IMR-90 (cell line): Measurements from ENCODE around the gene RBM45. TPM values are rescaled to one million over a fixed set of nuclear protein-coding genes. Genes with fewer than 3 reads are reported as not detected.

Source experiments
- ATAC-seq: fragments of 200-7000 bp; cut with Tn5 transposase; 2 replicates; pipeline ENCODE4 v1.9.1; 2020; ENCODE audit warnings: low read depth, mild to moderate bottlenecking, moderate library complexity
- BruUV-seq: library from RNA; stranded (reverse); fragments of 400-500 nt; replicated peaks from 2 replicates; lab custom pipeline; 2021; lab: Mats Ljungman, UMichigan
- CTCF ChIA-PET: fragments of 300-600 bp; formaldehyde crosslinking; extraction: SDS; loops from one replicate; lab custom pipeline; 2021; ENCODE audit warnings: antibody characterized with exemption; lab: Yijun Ruan, JAX
- POLR2A ChIA-PET: fragments of 300-600 bp; sonication (Branson Sonifier 250); formaldehyde crosslinking; loops from one replicate; lab custom pipeline; 2022; ENCODE audit warnings: antibody characterized with exemption; ENCODE audit not compliant: unreplicated experiment; lab: Charles Lee
- DNase-seq: peaks from one replicate; pipeline ENCODE4 v3.0.0; 2013
- H2AFZ ChIP-seq: replicated peaks from 2 replicates; pipeline ENCODE3; 2013; ENCODE audit warnings: low read length, mild to moderate bottlenecking; ENCODE audit not compliant: poor library complexity
- H2AK5ac ChIP-seq: 2 replicates; pipeline ENCODE4 v1.6.1; 2013; ENCODE audit warnings: low read depth, low read length, inconsistent platforms
- H2AK9ac ChIP-seq: replicated peaks from 2 replicates; pipeline ENCODE3; 2013; ENCODE audit warnings: mild to moderate bottlenecking, low read depth, low read length, moderate library complexity; ENCODE audit not compliant: poor library complexity
- H2BK120ac ChIP-seq: 2 replicates; pipeline ENCODE4 v1.6.1; 2013; ENCODE audit warnings: low read depth, low read length, inconsistent platforms
- H2BK15ac ChIP-seq: 3 replicates; pipeline ENCODE4 v1.6.1; 2013; ENCODE audit warnings: low read depth, low read length, inconsistent platforms
- H2BK20ac ChIP-seq: 2 replicates; pipeline ENCODE4 v1.6.1; 2013; ENCODE audit warnings: low read depth, mild to moderate bottlenecking, inconsistent platforms, low read length, moderate library complexity
- H2BK5ac ChIP-seq: 2 replicates; pipeline ENCODE4 v1.6.1; 2013; ENCODE audit warnings: mild to moderate bottlenecking, low read depth, low read length, inconsistent platforms; ENCODE audit not compliant: poor library complexity, severe bottlenecking
- H3K14ac ChIP-seq: replicated peaks from 2 replicates; pipeline ENCODE4 v1.6.1; 2013; ENCODE audit warnings: low read depth, low read length, inconsistent platforms
- H3K18ac ChIP-seq: 2 replicates; pipeline ENCODE4 v1.6.1; 2013; ENCODE audit warnings: low read depth, low read length, control low read depth
- H3K23ac ChIP-seq: 2 replicates; pipeline ENCODE4 v1.6.1; 2013; ENCODE audit warnings: low read depth, low read length, inconsistent platforms
- H3K27ac ChIP-seq: 2 replicates; pipeline ENCODE4 v1.5.1; 2013; ENCODE audit warnings: mild to moderate bottlenecking, control low read depth, low read length; ENCODE audit not compliant: insufficient read depth
- H3K27me3 ChIP-seq: 2 replicates; pipeline ENCODE4 v1.6.1; 2013; ENCODE audit warnings: low read length; ENCODE audit not compliant: control insufficient read depth, insufficient read depth
- H3K36me3 ChIP-seq: 2 replicates; pipeline ENCODE4 v1.6.1; 2013; ENCODE audit warnings: low read length, mixed read lengths; ENCODE audit not compliant: control insufficient read depth, insufficient read depth
- H3K4ac ChIP-seq: 2 replicates; pipeline ENCODE4 v1.6.1; 2013; ENCODE audit warnings: low read depth, low read length, inconsistent platforms
- H3K4me1 ChIP-seq: 2 replicates; pipeline ENCODE4 v1.6.1; 2013; ENCODE audit warnings: low read length, mixed read lengths; ENCODE audit not compliant: control insufficient read depth, insufficient read depth
- H3K4me2 ChIP-seq: 2 replicates; pipeline ENCODE4 v1.6.1; 2013; ENCODE audit warnings: low read depth, mild to moderate bottlenecking, control low read depth, low read length, moderate library complexity
- H3K4me3 ChIP-seq: 2 replicates; pipeline ENCODE4 v1.5.1; 2013; ENCODE audit warnings: low read depth, mild to moderate bottlenecking, control low read depth, low read length, moderate library complexity; ENCODE audit not compliant: insufficient read depth
- H3K56ac ChIP-seq: 2 replicates; pipeline ENCODE4 v1.6.1; 2013; ENCODE audit warnings: low read length, inconsistent platforms; ENCODE audit not compliant: insufficient read depth; ENCODE audit errors: extremely low read depth
- H3K79me1 ChIP-seq, 2 experiments: 2 replicates each; pipeline ENCODE4 v1.6.1; 2013; ENCODE audit warnings: low read length in 2 of 2, inconsistent platforms in 1 of 2, low read depth in 1 of 2
- H3K9ac ChIP-seq: 2 replicates; pipeline ENCODE4 v1.6.1; 2013; ENCODE audit warnings: low read depth, low read length, control low read depth
- H3K9me1 ChIP-seq: 2 replicates; pipeline ENCODE4 v1.6.1; 2013; ENCODE audit warnings: low read length, inconsistent platforms; ENCODE audit not compliant: insufficient read depth
- H3K9me3 ChIP-seq: 2 replicates; pipeline ENCODE4 v1.6.1; 2013; ENCODE audit warnings: low read length; ENCODE audit not compliant: control insufficient read depth, insufficient read depth
- H4K20me1 ChIP-seq: 2 replicates; pipeline ENCODE4 v1.6.1; 2013; ENCODE audit warnings: low read length, inconsistent platforms; ENCODE audit not compliant: insufficient read depth
- H4K5ac ChIP-seq: 2 replicates; pipeline ENCODE4 v1.6.1; 2013; ENCODE audit warnings: mild to moderate bottlenecking, low read depth, low read length, control low read depth
- H4K8ac ChIP-seq, 2 experiments: 2 replicates each; pipeline ENCODE4 v1.6.1; 2013; ENCODE audit warnings: low read depth in 2 of 2, low read length in 2 of 2, control low read depth in 1 of 2, inconsistent platforms in 1 of 2
- H4K91ac ChIP-seq: 2 replicates; pipeline ENCODE4 v1.6.1; 2013; ENCODE audit warnings: low read depth, low read length, inconsistent platforms; ENCODE audit not compliant: insufficient read depth
- BHLHE40 ChIP-seq: fragments of 150-350 bp; IDR thresholded peaks from 2 replicates; pipeline ENCODE4 v1.6.1; 2016; ENCODE audit warnings: mild to moderate bottlenecking, low read depth, low read length
- CEBPB ChIP-seq: IDR thresholded peaks from 2 replicates; pipeline ENCODE4 v1.6.1; 2012; ENCODE audit warnings: low read depth, low read length, improper control_type of control experiment
- CHD1 ChIP-seq: IDR thresholded peaks from 2 replicates; pipeline ENCODE4 v1.6.1; 2012; ENCODE audit warnings: low read depth, low read length, improper control_type of control experiment
- FOS ChIP-seq: fragments of 150-350 bp; IDR thresholded peaks from 2 replicates; pipeline ENCODE4 v1.6.1; 2016; ENCODE audit warnings: low read depth, low read length
- MAFK ChIP-seq: IDR thresholded peaks from 2 replicates; pipeline ENCODE4 v1.6.1; 2012; ENCODE audit warnings: low read depth, low read length, improper control_type of control experiment
- MAZ ChIP-seq: IDR thresholded peaks from 2 replicates; pipeline ENCODE4 v1.6.1; 2012; ENCODE audit warnings: low read depth, mild to moderate bottlenecking, low read length, improper control_type of control experiment, moderate library complexity, borderline replicate concordance
- MXI1 ChIP-seq: IDR thresholded peaks from 2 replicates; pipeline ENCODE4 v1.6.1; 2012; ENCODE audit warnings: low read depth, mild to moderate bottlenecking, low read length, moderate library complexity, borderline replicate concordance
- NFE2L2 ChIP-seq: fragments of 150-350 bp; IDR thresholded peaks from 2 replicates; pipeline ENCODE4 v1.6.1; 2016; ENCODE audit warnings: low read depth, mild to moderate bottlenecking, low read length
- POLR2A ChIP-seq: IDR thresholded peaks from 2 replicates; pipeline ENCODE4 v1.6.1; 2012; ENCODE audit warnings: mild to moderate bottlenecking, low read depth, low read length
- RAD21 ChIP-seq: IDR thresholded peaks from 2 replicates; pipeline ENCODE4 v1.6.1; 2012; ENCODE audit warnings: low read length, improper control_type of control experiment
- RCOR1 ChIP-seq: IDR thresholded peaks from 2 replicates; pipeline ENCODE4 v1.6.1; 2012; ENCODE audit warnings: mild to moderate bottlenecking, low read length, improper control_type of control experiment; ENCODE audit not compliant: insufficient replicate concordance
- RFX5 ChIP-seq: IDR thresholded peaks from 2 replicates; pipeline ENCODE4 v1.8.0; 2012; ENCODE audit warnings: low read depth, mild to moderate bottlenecking, low read length, moderate library complexity
- SMC3 ChIP-seq: fragments of 150-350 bp; IDR thresholded peaks from 2 replicates; pipeline ENCODE4 v1.6.1; 2016; ENCODE audit warnings: low read depth, mild to moderate bottlenecking, antibody characterized with exemption, low read length, moderate library complexity
- WGBS, 2 experiments: methylation state at CpG; one replicate each; pipeline versions ENCODE4 v1.1.5 to v1.1.7; 2013; ENCODE audit warnings: missing lambda C conversion rate in 2 of 2; ENCODE audit not compliant: insufficient read length in 1 of 2; ENCODE audit errors: extremely low coverage in 2 of 2; 5-methylcytosine and 5-hydroxymethylcytosine counted together
- dilution Hi-C: fragments of 300-500 bp; cut with HindIII; formaldehyde crosslinking; loops from one replicate; pipeline ENCODE4 v1.14.3; 2018; ENCODE audit warnings: low sequenced_read_pairs; ENCODE audit not compliant: unreplicated experiment
- in situ Hi-C: fragments of 300-500 bp; cut with MboI; formaldehyde crosslinking; loops from 3 replicates; pipeline ENCODE4 v1.14.3; 2019; ENCODE audit warnings: low sequenced_read_pairs, inconsistent platforms, mixed read lengths
- intact Hi-C: fragments of 100-400 bp; cut with micrococcal nuclease; formaldehyde crosslinking; loops from 2 replicates; pipeline ENCODE4 v1.10.0; 2022
- polyA plus RNA-seq, 3 experiments: library from polyadenylated mRNA; depleted of rRNA; stranded (reverse); fragments of >200 nt; gene quantifications; 2 replicates each; pipeline ENCODE4 v1.2.3, GENCODE V29; 2012; ENCODE audit warnings: low replicate concordance in 1 of 3
- total RNA-seq: library from RNA; depleted of rRNA; stranded (reverse); fragments of >200 nt; gene quantifications from 2 replicates; pipeline ENCODE4 v1.2.3, GENCODE V29; 2012
- TF ChIP-seq, protein P1 (sequence below): fragments of 150-350 bp; IDR thresholded peaks from 2 replicates; pipeline ENCODE4 v1.6.1; 2016; ENCODE audit warnings: low read depth, mild to moderate bottlenecking, low read length, moderate library complexity, borderline replicate concordance
- TF ChIP-seq, protein P2 (sequence below): conservative IDR thresholded peaks from 2 replicates; pipeline ENCODE4 v1.5.1; 2012; ENCODE audit warnings: mild to moderate bottlenecking, low read depth, low read length, improper control_type of control experiment
- TF ChIP-seq, protein P3 (sequence below): fragments of 150-350 bp; IDR thresholded peaks from 2 replicates; pipeline ENCODE4 v1.6.1; 2017; ENCODE audit warnings: mild to moderate bottlenecking, antibody characterized with exemption, low read length, low read depth

Gene RBM45
- total and polyA plus RNA-seq, 2 of the 4 experiments (the other 2 are of a cell fraction): 10.3 to 17.9 TPM

DNA sequence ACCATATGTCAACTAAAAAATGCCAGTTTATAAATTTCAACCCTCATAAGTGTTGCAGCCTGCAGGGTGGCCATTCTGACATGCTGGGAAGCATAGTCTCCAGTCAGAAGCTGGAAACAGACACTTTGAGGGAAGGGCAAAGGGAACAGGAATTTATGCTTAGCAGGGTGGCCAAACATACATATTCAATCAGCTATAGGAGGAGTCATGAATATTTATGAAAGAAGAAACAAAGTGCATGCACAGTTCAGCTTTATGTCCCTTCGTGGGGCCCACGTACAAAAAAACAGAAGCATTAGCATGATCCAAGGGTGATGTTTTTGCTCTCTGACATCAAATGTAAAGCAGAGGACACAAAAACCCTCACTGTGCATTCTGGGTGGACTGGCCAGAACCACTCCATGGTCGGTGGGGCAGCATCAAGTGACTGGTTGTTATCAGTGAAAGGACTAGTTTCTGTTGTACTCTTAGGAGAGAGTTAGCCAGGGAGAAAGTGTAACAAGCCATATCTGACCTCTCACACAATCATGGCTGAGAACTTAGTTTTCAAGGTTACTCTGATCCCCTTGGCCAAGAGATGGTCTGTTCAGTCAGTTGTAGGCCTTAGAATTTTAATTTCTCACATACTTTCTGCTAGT lies 29.7 kb upstream of the RBM45 start:
- no peak overlapping the region for H2AFZ ChIP-seq
- intact Hi-C loops: no loop called here
- H4K8ac ChIP-seq: no peak overlapping the region
- no peak overlapping the region for H3K14ac ChIP-seq
- no peak overlapping the region for H2BK15ac ChIP-seq
- no peak overlapping the region for H2AK9ac ChIP-seq
- no peak overlapping the region for H2BK120ac ChIP-seq
- no peak overlapping the region for H3K23ac ChIP-seq
- no peaks in the 10 kb centered on the region for H3K9me1 ChIP-seq
- no peaks in the 10 kb centered on the region for H3K4me1 ChIP-seq
- H3K4me3 ChIP-seq: no peak overlapping the region
- TF ChIP-seq, protein P1, sequence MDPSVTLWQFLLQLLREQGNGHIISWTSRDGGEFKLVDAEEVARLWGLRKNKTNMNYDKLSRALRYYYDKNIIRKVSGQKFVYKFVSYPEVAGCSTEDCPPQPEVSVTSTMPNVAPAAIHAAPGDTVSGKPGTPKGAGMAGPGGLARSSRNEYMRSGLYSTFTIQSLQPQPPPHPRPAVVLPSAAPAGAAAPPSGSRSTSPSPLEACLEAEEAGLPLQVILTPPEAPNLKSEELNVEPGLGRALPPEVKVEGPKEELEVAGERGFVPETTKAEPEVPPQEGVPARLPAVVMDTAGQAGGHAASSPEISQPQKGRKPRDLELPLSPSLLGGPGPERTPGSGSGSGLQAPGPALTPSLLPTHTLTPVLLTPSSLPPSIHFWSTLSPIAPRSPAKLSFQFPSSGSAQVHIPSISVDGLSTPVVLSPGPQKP: no peak
- TF ChIP-seq, protein P2, sequence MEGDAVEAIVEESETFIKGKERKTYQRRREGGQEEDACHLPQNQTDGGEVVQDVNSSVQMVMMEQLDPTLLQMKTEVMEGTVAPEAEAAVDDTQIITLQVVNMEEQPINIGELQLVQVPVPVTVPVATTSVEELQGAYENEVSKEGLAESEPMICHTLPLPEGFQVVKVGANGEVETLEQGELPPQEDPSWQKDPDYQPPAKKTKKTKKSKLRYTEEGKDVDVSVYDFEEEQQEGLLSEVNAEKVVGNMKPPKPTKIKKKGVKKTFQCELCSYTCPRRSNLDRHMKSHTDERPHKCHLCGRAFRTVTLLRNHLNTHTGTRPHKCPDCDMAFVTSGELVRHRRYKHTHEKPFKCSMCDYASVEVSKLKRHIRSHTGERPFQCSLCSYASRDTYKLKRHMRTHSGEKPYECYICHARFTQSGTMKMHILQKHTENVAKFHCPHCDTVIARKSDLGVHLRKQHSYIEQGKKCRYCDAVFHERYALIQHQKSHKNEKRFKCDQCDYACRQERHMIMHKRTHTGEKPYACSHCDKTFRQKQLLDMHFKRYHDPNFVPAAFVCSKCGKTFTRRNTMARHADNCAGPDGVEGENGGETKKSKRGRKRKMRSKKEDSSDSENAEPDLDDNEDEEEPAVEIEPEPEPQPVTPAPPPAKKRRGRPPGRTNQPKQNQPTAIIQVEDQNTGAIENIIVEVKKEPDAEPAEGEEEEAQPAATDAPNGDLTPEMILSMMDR: no peak
- no peak for TF ChIP-seq NFE2L2
- TF ChIP-seq CHD1: no peak
- TF ChIP-seq MXI1: no peak
- TF ChIP-seq, protein P3, sequence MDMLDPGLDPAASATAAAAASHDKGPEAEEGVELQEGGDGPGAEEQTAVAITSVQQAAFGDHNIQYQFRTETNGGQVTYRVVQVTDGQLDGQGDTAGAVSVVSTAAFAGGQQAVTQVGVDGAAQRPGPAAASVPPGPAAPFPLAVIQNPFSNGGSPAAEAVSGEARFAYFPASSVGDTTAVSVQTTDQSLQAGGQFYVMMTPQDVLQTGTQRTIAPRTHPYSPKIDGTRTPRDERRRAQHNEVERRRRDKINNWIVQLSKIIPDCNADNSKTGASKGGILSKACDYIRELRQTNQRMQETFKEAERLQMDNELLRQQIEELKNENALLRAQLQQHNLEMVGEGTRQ: no peak
- TF ChIP-seq RAD21: no peak
- no peak for TF ChIP-seq RFX5
- no peak for TF ChIP-seq RCOR1
- TF ChIP-seq SMC3: no peak
- no peak for TF ChIP-seq CEBPB
- no peak for TF ChIP-seq POLR2A
- TF ChIP-seq FOS: no peak
- no peak for TF ChIP-seq MAZ
- TF ChIP-seq BHLHE40: no peak
- no peak for TF ChIP-seq MAFK
- no peak overlapping the region for H4K91ac ChIP-seq
- DNase-seq (no peak), ATAC-seq (no peak)
- ChIA-PET CTCF (no interaction called here), POLR2A (no interaction called here)
- H3K56ac ChIP-seq: no peak overlapping the region
- H3K18ac ChIP-seq: no peak overlapping the region
- no peak overlapping the region for H2AK5ac ChIP-seq
- H4K20me1 ChIP-seq: no peaks in the 10 kb centered on the region
- H2BK20ac ChIP-seq: no peak overlapping the region
- no TSS peak for BruUV-seq
- no peak overlapping the region for H4K5ac ChIP-seq
- in situ Hi-C loops: no loop called here
- H3K9me3 ChIP-seq: no peaks in the 10 kb centered on the region
- H3K27ac ChIP-seq: no peak overlapping the region
- H3K9ac ChIP-seq: no peak overlapping the region
- no peaks in the 10 kb centered on the region for H3K36me3 ChIP-seq
- dilution Hi-C loops: no loop called here
- no peaks in the 10 kb centered on the region for H3K79me1 ChIP-seq
- H3K27me3 ChIP-seq: no peaks in the 10 kb centered on the region; the same call in none of the 2 replicates
- WGBS, 2 experiments: 50% methylated on average over 2 of the region's 3 CpGs; no CpG with 5 or more reads in 1 of the 2 experiments
- H3K4me2 ChIP-seq: no peak overlapping the region
- no peak overlapping the region for H3K4ac ChIP-seq
- no peak overlapping the region for H2BK5ac ChIP-seq
